GM21381 (cell line): Measurements from ENCODE around the gene DNTTIP2.
A peak's percentile ranks its signal among the peaks of the same experiment; 100 is the strongest.
"Not testable (repeated sequence)": the region's sequence is repeated elsewhere in the genome, so short reads cannot be mapped to it uniquely, and the experiment has no call there.

Source experiments
- ATAC-seq: cut with Tn5 transposase; IDR thresholded peaks from one replicate; pipeline ENCODE4 v1.9.1; 2021; ENCODE audit warnings: mild to moderate bottlenecking, moderate library complexity; ENCODE audit not compliant: unreplicated experiment

The DNTTIP2 gene

DNA sequence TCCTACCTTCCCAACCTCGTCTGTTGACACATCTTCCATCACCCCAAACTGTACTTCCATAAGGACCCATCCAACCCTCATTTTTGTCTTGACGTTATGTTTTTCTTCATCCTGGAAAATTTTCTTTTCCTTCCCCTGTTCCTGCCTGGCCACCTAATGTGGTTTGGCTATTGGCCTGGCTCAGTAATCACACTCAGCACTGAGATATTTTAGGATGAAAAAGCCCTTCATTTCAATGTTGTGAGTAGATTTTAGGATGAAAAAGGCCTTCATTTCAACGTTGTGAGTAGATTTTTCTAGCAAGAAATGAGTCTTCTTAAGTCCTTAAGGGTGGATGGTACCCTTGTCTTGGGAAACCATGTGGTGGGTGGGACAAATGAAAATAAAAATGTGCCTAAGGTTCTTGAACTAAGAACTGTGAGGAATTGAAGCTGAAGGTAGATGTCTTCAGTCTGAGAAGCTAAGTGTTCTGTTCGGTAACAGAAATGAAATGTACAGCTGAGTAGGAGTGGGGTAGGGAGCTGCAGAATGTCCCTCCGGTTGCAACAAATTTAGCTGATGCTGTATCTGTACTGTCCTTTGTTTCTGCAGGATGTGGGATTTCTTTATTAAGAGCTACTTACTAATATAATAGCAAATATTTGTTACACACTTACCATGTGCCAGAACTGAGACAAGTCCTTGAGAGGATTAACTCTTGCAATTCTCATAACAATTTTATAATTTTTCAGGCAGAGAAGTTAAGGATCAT, 36.1 kb downstream of the DNTTIP2 start:
- ATAC-seq = no peak

DNA sequence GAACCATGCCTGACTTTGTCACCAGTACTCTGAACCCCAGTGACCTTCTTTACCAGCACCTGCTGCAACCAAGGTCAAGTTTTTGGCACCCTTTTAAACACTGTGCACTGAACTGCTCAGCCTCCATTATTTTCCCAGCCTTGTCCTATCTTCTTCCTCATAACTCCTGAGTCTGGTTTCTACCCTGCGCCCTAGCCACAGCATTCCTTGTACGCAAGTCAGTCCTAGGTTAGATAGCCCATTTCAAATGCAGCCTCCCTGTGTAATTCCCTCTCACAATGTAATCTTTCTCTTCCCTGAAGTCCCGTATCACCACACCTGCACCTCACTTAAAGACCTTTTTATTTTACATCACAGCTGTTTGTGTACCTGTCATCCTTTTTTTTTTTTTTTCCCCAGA, 37.2 kb downstream of the DNTTIP2 start:
- no peak for ATAC-seq

DNA sequence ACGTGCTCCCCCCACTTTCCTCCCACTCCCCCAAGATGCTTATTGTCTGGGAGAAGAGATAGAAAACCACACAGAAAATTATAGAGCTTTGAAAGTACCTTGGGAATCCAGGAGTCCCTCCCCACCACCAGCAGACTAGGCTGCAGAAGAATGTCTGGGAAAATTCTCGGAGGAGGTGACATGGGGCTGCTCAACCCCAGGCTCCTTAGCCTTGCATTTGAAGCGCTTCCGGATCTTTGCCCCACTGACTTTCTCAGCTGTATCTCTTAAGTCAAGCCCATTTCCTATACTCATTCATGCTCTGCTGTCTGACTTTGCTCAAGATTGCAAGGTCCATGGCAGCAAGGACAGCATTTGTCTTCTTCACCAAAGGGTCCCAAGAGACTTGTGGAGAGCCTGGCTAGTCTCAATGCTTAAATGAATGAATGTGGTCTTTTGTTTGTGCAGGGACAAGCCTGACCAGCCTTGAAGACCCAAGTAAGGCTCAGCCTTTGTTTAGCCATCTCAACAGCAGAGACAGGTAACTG, 38.0 kb downstream of the DNTTIP2 start:
- ATAC-seq = no peak

GRCh38 chr1:93839753-93840152, 39.3 kb downstream of the DNTTIP2 start:
- no peak for ATAC-seq

GRCh38 chr1:93839307-93839706, 39.7 kb downstream of the DNTTIP2 start:
- no peak for ATAC-seq

GRCh38 chr1:93837961-93838360, 41.0 kb downstream of the DNTTIP2 start:
- no peak for ATAC-seq

DNA sequence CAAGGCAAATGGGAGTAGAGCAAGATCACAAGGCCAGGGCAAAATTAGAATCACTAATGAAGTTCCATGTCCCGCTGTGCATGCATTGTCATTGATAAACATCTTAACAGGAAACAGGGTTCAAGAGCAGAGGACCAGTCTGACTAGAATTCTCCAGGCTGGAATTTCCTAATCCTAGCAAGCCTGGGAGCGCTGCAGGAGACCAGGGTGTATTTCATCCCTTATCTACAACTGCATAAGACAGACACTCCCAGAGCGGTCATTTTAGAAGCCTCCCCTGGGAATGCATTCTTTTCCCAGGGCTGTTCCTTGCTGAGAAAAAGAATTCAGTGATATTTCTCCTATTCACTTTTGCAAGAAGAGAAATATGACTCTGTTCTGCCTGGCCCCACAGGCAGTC, 45.7 kb downstream of the DNTTIP2 start:
- not testable (repeated sequence) for ATAC-seq

DNA sequence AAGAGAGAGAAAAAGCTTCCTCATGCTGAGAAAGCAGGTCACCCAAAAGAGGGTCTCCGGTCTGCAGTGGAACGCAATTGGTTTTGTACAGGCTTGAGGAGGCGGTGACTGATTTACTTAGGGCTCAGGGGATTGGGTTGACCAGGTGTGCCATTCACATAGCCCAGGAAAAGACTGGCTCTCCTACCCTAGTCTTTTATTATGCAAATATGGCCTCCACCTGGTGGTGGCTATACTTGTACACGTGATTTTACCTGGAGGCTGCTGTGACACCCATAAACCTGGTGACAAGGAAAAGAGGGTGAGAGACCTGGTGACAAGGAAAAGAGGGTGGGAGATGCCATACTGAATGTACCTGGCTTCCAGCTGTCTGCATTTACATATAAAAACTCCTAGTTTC, 49.9 kb downstream of the DNTTIP2 start:
- ATAC-seq = no peak

DNA sequence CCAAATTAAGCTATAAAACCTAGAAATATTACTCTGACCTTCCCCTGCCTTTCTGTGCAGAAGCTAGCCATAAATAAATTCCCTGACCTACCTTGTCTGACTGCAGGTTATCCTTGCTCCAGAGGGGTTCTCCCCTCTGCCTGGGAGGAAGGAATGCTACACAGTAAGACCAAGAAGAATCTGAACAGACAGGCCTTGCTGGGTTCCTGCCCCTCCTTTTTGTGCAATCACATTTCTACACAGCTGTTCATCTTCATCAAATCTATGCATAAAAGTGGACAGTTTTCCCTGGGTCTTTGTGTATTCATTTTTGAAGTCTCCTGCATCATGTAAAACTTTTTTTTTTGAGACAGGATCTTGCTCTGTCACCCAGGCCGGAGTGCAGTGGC, 50.6 kb downstream of the DNTTIP2 start:
- no peak for ATAC-seq

DNA sequence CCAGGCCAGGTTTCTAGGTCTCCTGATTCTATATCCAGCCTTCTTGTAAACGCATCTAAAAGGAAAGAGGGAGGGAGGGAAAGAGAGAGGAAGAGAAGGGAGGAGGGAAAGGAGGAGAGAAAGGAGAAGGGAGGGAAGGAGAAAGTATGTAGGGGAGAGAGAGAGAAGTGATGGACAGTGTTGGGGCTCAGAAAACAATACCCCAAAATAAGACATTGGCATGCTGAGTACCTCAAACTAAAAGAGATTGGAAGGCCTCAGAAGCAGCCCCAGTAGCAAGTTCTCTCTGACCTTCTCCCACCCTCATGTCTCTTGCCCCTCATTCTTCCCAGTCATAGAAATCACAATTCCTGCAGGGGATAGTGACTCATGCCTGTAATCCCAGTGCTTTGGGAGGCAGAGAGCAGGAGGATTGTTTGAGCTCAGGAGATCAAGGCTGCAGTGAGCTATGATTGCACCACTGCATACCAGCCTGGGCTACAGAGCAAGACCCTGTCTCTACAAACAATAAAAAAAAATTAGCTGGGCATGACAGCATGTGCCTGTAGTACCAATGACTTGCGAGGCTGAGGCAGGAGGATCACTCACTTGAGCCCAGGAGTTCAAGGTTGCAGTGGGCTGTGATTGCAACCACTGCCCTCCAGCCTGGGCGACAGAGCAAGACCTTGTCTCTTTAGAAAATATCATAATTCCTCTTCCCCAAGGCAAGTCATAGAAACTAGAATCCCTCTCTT, 51.2 kb downstream of the DNTTIP2 start:
- ATAC-seq = no peak

- no peak for ATAC-seq
Observed at GRCh38 chr1:93827128-93827527, 51.9 kb downstream of the DNTTIP2 start.

- no peak for ATAC-seq
Observed at GRCh38 chr1:93824834-93825233, 54.2 kb downstream of the DNTTIP2 start.

GRCh38 chr1:93822730-93823425, 56.1 kb downstream of the DNTTIP2 start:
- no peak for ATAC-seq

- no peak for ATAC-seq
Observed at GRCh38 chr1:93821423-93822144, 57.4 kb downstream of the DNTTIP2 start.

- ATAC-seq = no peak
Observed at GRCh38 chr1:93820554-93821422, 58.2 kb downstream of the DNTTIP2 start.

DNA sequence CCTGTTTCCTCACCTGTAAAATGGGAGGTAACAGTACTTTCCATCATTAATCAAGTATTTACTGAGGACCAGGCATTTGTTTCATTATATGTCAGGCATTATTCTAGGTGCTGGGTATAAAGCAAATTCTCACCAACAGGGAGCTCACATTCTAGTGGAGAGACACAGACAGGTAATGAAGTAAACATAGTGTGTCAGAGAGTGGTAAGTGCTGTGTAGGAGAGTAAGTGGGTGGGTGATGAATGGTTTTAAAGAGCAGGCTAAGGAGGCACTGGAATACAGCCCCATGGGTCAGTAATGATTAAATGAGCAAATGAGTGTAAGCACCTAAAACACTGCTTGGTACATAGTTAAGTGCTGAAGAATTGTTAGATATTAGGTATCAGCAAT, 60.4 kb downstream of the DNTTIP2 start:
- peak; percentile 10 for ATAC-seq

- ATAC-seq = peak; percentile 69
Observed at GRCh38 chr1:93817819-93818569, 61.0 kb downstream of the DNTTIP2 start.

DNA sequence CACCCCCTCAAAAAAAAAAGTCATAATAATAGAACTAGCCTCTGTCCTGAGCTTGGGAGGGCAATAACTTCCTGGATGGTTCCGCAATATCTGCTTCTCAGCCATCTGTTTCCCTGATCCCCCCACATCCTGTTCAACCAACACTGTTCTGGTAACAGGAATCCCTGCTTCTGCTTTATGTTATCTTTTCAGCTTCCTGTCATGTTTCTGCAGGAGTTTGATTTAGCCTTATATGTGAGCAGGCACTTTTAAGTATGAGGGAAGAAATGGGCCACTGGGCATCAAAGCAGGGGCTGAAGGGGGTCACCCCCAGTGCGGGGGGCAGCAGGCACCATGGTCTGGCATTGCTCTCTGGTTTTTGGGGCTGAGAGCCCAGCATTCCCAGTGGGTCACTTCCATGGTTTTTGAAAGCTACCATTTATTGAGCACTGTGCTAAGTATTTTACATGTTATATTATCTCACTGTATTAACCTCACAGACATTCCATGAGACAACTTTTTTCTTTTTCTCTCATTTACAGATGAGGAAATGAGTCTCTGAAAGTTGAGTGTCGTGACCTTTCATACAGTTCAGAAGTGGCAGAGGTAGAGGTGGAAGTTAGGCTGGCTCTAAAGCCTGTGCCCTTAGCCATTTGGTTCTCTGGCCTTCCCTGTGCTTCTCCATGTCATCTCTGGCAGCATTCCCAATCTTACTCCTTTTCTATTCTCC, 61.9 kb downstream of the DNTTIP2 start:
- no peak for ATAC-seq
